Central memory CD8-positive, alpha-beta T cell (primary cell): ENCODE results near the gene MIPOL1.

Source experiments
- ATAC-seq: fragments of 150-1000 bp; cut with Tn5 transposase; replicated peaks from 2 replicates; pipeline ENCODE4 v1.10.0; 2022; ENCODE audit warnings: mild to moderate bottlenecking, moderate FRiP score, moderate number of reproducible peaks; ENCODE audit not compliant: poor library complexity, severe bottlenecking; ENCODE audit errors: extremely low read depth
- DNase-seq, 2 donors: peaks; one replicate each; pipeline ENCODE4 v3.0.0; 2021; ENCODE audit warnings: low spot score in 2 of 2
- H3K27ac Mint-ChIP-seq: one replicate; pipeline ENCODE4 v1.8.0; 2022; ENCODE audit warnings: low read depth, mild to moderate bottlenecking, moderate library complexity, mixed read lengths
- H3K27me3 Mint-ChIP-seq: one replicate; pipeline ENCODE4 v1.8.0; 2022; ENCODE audit warnings: mixed read lengths
- H3K36me3 Mint-ChIP-seq: one replicate; pipeline ENCODE4 v1.8.0; 2022; ENCODE audit warnings: mild to moderate bottlenecking, moderate library complexity, mixed read lengths; ENCODE audit not compliant: insufficient read depth
- H3K4me1 Mint-ChIP-seq: one replicate; pipeline ENCODE4 v1.8.0; 2022; ENCODE audit warnings: mixed read lengths
- H3K4me3 Mint-ChIP-seq: one replicate; pipeline ENCODE4 v1.8.0; 2022; ENCODE audit warnings: mild to moderate bottlenecking, moderate library complexity, mixed read lengths
- H3K9me3 Mint-ChIP-seq: one replicate; pipeline ENCODE4 v1.8.0; 2022; ENCODE audit warnings: mixed read lengths

The MIPOL1 gene

GRCh38 chr14:37403626-37404025, 205.9 kb downstream of the MIPOL1 start:
- DNase-seq (no peak), ATAC-seq (no peak)
- Mint-ChIP-seq H3K27ac (no peak overlapping the region), H3K4me1 (no peaks in the 10 kb centered on the region), H3K9me3 (peaks cover 18% of the 10 kb centered on the region), H3K4me3 (no peak overlapping the region), H3K27me3 (no peaks in the 10 kb centered on the region), H3K36me3 (no peaks in the 10 kb centered on the region)

DNA sequence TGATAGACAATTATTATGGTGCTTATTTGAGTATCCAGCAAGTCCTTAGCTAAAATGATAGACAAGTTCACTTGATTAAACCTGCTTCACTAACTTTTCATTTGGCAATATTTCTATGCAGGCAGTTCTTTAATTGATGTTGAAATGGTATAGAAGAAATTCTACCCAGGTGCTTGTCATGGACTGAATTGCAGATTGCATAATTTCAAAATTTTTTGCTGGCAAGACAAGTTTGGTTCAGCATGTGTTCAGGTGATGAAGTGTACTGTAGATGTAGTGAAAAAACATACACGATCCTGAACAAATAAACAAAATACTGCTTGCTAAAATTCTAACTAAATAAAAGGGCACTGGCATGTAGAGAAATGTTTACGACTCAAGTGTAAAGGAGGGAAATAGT, 208.4 kb downstream of the MIPOL1 start:
- Mint-ChIP-seq H3K9me3 (no peaks in the 10 kb centered on the region), H3K27ac (no peak overlapping the region), H3K36me3 (no peaks in the 10 kb centered on the region), H3K4me3 (no peak overlapping the region), H3K4me1 (no peaks in the 10 kb centered on the region), H3K27me3 (no peaks in the 10 kb centered on the region)
- DNase-seq, result no peak
- no peak for ATAC-seq

DNA sequence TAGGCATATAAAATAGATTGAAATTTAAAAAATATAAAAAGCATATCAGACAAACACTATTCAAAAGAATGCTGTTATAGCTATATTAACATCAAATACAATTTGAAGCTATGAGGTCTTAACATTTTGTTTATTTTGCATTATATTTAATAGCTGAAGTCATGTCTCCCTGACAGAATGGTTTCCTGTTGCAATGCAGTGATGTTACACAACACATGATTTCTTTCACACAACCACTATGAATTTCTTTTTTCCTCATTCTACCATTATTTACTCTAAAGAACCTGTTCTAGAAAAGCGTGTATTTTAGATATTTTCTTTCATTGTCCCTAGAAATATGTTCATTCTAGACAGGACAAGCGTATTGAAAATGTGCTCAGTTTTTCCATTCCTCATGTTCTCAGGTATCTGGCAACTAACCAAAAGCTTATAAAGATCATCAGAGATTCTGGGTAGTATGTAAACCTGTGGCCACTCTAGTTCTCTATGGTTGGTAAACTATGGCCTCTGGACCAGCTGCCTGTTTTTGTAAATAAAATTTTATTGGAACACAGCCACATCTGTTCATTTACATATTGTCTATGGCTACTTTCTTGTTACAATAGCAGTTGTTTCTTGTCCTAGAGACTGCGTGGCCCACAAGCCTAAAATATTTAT, 213.5 kb downstream of the MIPOL1 start:
- Mint-ChIP-seq H3K4me1 (no peaks in the 10 kb centered on the region), H3K27me3 (no peaks in the 10 kb centered on the region), H3K4me3 (no peak overlapping the region), H3K36me3 (no peaks in the 10 kb centered on the region), H3K27ac (no peak overlapping the region), H3K9me3 (no peaks in the 10 kb centered on the region)
- no peak for ATAC-seq
- DNase-seq, result no peak

DNA sequence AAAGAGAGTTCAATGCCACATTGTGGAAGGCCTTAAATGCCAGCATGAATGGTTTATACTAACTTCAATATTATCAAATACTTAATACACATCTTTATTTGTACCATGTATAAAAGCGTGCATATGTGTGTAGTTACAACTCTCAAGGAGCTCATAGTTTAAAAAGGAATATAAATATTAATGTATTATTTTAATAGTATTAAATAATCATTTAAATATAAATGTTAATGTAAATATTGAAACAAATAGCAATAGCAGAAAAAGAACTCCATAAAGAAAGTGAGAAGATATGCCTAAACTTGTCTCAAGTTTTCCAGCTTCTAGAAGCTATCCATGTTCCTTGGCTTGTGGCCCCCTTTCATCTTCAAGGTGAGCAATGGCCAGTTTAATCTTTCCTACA, 215.3 kb downstream of the MIPOL1 start:
- no peaks in the 10 kb centered on the region for H3K27me3 Mint-ChIP-seq
- peaks cover 5% of the 10 kb centered on the region for H3K9me3 Mint-ChIP-seq
- H3K27ac Mint-ChIP-seq, result no peak overlapping the region
- no peak for DNase-seq
- H3K4me3 Mint-ChIP-seq, result no peak overlapping the region
- ATAC-seq, result no peak
- no peaks in the 10 kb centered on the region for H3K36me3 Mint-ChIP-seq
- no peaks in the 10 kb centered on the region for H3K4me1 Mint-ChIP-seq

DNA sequence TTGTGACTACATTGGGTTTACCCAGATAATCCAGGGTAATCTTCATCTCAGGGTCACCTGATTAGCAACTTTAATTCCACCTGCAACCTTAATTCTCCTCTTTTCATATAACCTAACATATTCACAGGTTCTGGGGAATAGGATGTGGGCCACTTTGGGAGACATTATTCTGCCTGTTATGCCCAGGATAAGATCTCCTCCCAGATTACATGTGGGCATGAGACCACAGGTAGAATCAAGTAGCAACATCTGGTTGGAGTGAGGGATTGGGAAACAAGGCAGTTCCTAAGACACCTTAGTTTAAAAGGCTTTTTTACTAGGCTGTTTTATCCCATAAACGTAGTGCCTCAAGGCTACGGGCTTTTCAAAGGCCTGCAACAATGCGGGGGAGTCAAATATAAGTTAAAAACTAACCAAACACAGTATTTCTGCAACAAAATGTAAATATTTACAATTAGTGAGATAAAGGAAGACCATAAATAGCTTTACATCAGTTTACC, 215.8 kb downstream of the MIPOL1 start:
- no peak overlapping the region for H3K27ac Mint-ChIP-seq
- peaks cover 5% of the 10 kb centered on the region for H3K9me3 Mint-ChIP-seq
- H3K36me3 Mint-ChIP-seq, result no peaks in the 10 kb centered on the region
- H3K4me1 Mint-ChIP-seq, result no peaks in the 10 kb centered on the region
- H3K27me3 Mint-ChIP-seq, result no peaks in the 10 kb centered on the region
- DNase-seq (no peak), ATAC-seq (no peak)
- H3K4me3 Mint-ChIP-seq, result no peak overlapping the region

- H3K27me3 Mint-ChIP-seq, result no peaks in the 10 kb centered on the region
- H3K27ac Mint-ChIP-seq, result no peak overlapping the region
- no peak overlapping the region for H3K4me3 Mint-ChIP-seq
- no peaks in the 10 kb centered on the region for H3K36me3 Mint-ChIP-seq
- ATAC-seq (no peak), DNase-seq (no peak)
- H3K9me3 Mint-ChIP-seq, result peaks cover 5% of the 10 kb centered on the region
- H3K4me1 Mint-ChIP-seq, result no peaks in the 10 kb centered on the region
These were observed 218.5 kb downstream of the MIPOL1 start for GRCh38 chr14:37416264-37416663.

GRCh38 chr14:37417151-37417550, 219.4 kb downstream of the MIPOL1 start:
- no peaks in the 10 kb centered on the region for H3K27me3 Mint-ChIP-seq
- ATAC-seq (no peak), DNase-seq (no peak)
- H3K4me1 Mint-ChIP-seq, result no peaks in the 10 kb centered on the region
- H3K9me3 Mint-ChIP-seq, result peaks cover 5% of the 10 kb centered on the region
- no peaks in the 10 kb centered on the region for H3K36me3 Mint-ChIP-seq
- no peak overlapping the region for H3K27ac Mint-ChIP-seq
- no peak overlapping the region for H3K4me3 Mint-ChIP-seq

DNA sequence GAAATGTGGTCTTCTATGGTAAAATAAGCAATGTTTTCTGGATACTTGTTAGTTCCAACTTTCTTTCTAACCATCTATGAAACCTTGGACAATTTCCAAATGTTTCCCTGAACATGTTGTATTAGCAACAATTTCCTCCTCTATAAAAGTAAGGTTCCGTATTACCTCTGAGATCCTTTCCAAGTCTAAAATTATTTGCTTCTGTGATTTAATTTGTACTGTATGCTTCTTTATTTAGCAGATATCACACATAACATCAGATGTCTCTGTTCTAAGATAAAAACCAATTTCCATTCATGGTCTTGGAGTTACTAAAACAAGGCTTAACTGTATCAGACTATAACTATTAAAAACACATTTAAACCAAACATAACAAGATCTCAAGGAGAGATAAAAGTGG, 220.1 kb downstream of the MIPOL1 start:
- H3K4me3 Mint-ChIP-seq, result no peak overlapping the region
- H3K36me3 Mint-ChIP-seq, result no peaks in the 10 kb centered on the region
- H3K4me1 Mint-ChIP-seq, result no peaks in the 10 kb centered on the region
- H3K27me3 Mint-ChIP-seq, result no peaks in the 10 kb centered on the region
- no peak for DNase-seq
- peaks cover 5% of the 10 kb centered on the region for H3K9me3 Mint-ChIP-seq
- no peak for ATAC-seq
- no peak overlapping the region for H3K27ac Mint-ChIP-seq

DNA sequence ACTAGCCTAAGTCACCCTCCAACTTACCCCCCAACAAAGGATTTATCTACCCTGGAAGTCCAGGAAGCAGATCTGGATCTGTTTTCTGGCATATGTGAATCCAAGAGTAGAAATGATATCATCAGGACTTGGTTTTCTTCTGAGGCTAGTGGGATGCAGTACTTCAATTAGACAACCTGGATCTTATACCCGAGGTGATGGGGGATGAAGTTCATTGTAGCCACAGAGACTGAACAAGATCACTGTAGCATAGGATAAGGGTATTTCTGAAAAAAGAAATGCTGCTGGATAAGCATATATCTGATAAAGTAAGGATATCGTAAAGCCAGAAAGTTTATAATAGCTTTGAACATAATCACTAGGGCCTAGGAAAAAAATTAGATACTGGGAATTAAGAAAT, 222.9 kb downstream of the MIPOL1 start:
- ATAC-seq (no peak), DNase-seq (no peak)
- Mint-ChIP-seq H3K4me1 (no peaks in the 10 kb centered on the region), H3K4me3 (no peak overlapping the region), H3K27me3 (no peaks in the 10 kb centered on the region), H3K36me3 (no peaks in the 10 kb centered on the region), H3K9me3 (peaks cover 8% of the 10 kb centered on the region), H3K27ac (no peak overlapping the region)

DNA sequence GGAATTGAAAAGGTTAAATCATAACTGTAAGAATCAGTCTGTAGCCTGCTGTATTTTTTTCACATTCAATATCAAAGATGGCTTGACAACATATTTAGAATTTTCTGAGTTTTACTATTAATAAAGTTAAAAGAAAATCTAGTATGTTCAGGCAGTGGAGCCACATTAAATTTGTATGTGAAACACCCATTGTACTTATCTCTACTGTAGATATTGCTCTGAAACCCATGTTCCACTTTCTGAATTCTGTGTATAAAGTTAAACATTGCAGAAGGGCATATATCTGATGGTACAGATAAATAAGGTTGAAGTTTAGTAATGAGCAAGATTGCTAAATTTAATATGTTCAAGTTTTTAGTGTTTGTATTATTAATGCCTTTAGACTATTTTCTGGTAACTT, 224.6 kb downstream of the MIPOL1 start:
- H3K36me3 Mint-ChIP-seq, result no peaks in the 10 kb centered on the region
- H3K4me1 Mint-ChIP-seq, result no peaks in the 10 kb centered on the region
- no peak for ATAC-seq
- no peaks in the 10 kb centered on the region for H3K27me3 Mint-ChIP-seq
- H3K4me3 Mint-ChIP-seq, result no peak overlapping the region
- H3K27ac Mint-ChIP-seq, result no peak overlapping the region
- H3K9me3 Mint-ChIP-seq, result peaks cover 11% of the 10 kb centered on the region
- no peak for DNase-seq

DNA sequence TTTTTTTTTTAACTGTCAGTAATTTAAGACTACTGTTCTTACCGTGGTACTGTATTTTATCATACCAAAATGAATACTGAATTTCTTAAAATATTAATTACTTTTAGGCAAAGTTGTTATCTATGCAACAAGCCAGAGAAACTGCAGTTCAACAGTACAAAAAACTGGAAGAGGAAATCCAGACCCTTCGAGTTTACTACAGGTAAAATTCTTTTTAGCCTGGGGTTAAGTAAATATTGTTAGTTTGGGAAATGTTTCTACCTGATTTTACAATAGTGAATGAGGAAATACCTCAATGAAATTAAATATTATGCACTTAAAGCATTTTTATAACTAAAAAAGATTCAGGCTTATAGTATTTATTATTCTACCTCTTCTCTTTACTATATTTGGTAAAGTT, 225.0 kb downstream of the MIPOL1 start:
- H3K27me3 Mint-ChIP-seq, result no peaks in the 10 kb centered on the region
- H3K4me1 Mint-ChIP-seq, result no peaks in the 10 kb centered on the region
- ATAC-seq (no peak), DNase-seq (no peak)
- no peak overlapping the region for H3K4me3 Mint-ChIP-seq
- H3K36me3 Mint-ChIP-seq, result no peaks in the 10 kb centered on the region
- no peak overlapping the region for H3K27ac Mint-ChIP-seq
- H3K9me3 Mint-ChIP-seq, result peaks cover 12% of the 10 kb centered on the region

GRCh38 chr14:37428954-37429353, 231.2 kb downstream of the MIPOL1 start:
- no peaks in the 10 kb centered on the region for H3K36me3 Mint-ChIP-seq
- no peaks in the 10 kb centered on the region for H3K4me1 Mint-ChIP-seq
- DNase-seq (no peak), ATAC-seq (no peak)
- no peak overlapping the region for H3K27ac Mint-ChIP-seq
- peaks cover 23% of the 10 kb centered on the region for H3K9me3 Mint-ChIP-seq
- no peaks in the 10 kb centered on the region for H3K27me3 Mint-ChIP-seq
- no peak overlapping the region for H3K4me3 Mint-ChIP-seq

DNA sequence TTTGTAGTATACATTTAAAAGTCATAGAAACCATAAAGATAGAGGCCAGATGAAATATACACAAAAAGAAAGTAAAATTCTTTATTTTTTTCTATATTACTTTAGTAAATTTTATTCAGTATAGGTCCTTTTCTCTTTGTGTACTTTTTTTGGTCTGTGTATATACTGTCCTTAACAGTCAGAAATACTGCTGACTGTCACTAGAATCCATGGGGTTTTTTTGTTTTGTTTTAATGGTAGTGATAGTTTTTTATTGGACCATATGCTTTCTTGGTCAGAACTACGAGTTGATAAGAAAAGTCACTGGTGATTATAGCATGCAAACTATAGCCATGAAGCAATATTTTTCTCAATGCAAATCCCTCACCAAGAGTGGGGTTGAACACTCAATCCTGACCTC, 231.9 kb downstream of the MIPOL1 start:
- Mint-ChIP-seq H3K27me3 (no peaks in the 10 kb centered on the region), H3K4me1 (no peaks in the 10 kb centered on the region), H3K4me3 (no peak overlapping the region), H3K27ac (no peak overlapping the region), H3K36me3 (no peaks in the 10 kb centered on the region), H3K9me3 (peaks cover 23% of the 10 kb centered on the region)
- ATAC-seq (no peak), DNase-seq (no peak)
